Measurements from ENCODE around the gene JSRP1. TPM values are rescaled to one million over a fixed set of nuclear protein-coding genes. Genes with fewer than 3 reads are reported as not detected.

JSRP1 gene
- polyA plus RNA-seq, 2 of the 4 experiments (the other 2 are of a cell fraction), result 0.41 TPM; not detected in 1

DNA sequence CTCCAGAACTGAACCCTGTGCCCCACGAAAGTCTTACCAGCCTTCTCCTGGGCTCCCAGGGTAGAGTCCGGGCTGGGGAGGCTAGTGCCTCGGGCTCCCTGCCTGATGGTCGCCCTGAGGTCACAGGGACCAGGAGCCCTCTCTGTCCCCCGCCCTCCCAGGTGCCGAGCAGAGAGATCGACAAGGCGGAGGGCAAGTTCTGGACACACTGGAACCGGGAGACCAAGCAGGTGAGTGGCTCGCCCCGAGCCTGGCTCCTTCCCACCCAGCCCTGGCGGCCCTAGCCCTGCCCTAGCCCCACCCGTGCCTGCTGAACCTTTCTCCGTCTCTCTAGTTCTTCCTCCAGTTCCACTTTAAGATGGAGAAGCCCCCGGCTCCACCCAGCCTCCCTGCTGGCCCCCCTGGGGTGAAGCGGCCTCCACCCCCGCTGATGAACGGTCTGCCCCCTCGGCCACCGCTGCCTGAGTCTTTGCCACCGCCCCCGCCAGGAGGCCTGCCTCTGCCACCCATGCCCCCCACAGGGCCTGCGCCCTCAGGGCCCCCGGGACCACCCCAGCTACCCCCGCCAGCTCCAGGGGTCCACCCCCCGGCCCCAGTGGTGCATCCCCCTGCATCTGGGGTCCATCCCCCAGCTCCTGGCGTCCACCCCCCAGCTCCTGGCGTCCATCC lies 8.7 kb downstream of the JSRP1 start:
- peaks cover 23% of the 10 kb centered on the region for H3K4me1 ChIP-seq
- 77% methylated on average over 6 of the region's 28 CpGs for WGBS (ENCODE audit: missing lambda C conversion rate)
- no peaks in the 10 kb centered on the region for H3K9me3 ChIP-seq
- peak overlapping the region in 1 of 2 experiments; percentile 73; a peak in 4 of 6 replicates for H3K27ac ChIP-seq
- FAIRE-seq (no peak), ATAC-seq (peak in 1 of 2 experiments; percentile 1; a peak in 1 of 6 replicates), DNase-seq (ENCODE audit: low read depth in 1 of 2, low spot score in 1 of 2) (no peak)
- CTCF ChIA-PET, result interaction anchor here (1.0 to 1.6 kb wide), 2 partner anchors 9 to 12 kb away, joined by 3 read pairs; partner anchors contain the start of gene PLEKHJ1
- H3K4me2 ChIP-seq, result peak overlapping the region; percentile 21; the same call in 2 of the 3 replicates
- TF ChIP-seq KDM5A (IDR thresholded peaks at IDR 0.05) (no peak), USF2 (IDR thresholded peaks at IDR 0.05) (no peak), HDAC2 (IDR thresholded peaks at IDR 0.05) (no peak), HOXA7 (CRISPR knock-in tag; IDR thresholded peaks at IDR 0.05) (no peak), HOXB5 (CRISPR knock-in tag; IDR thresholded peaks at IDR 0.05) (no peak), BCL3 (IDR thresholded peaks at IDR 0.05) (no peak), MAFK (IDR thresholded peaks at IDR 0.05; ENCODE audit: partially characterized antibody) (no peak), FOXS1 (CRISPR knock-in tag; IDR thresholded peaks at IDR 0.05) (no peak), EHMT2 (IDR thresholded peaks at IDR 0.05; ENCODE audit: low read depth) (no peak), BHLHE40 (IDR thresholded peaks at IDR 0.05; ENCODE audit: low read depth, low read length) (no peak)
- TF ChIP-seq, protein P1, sequence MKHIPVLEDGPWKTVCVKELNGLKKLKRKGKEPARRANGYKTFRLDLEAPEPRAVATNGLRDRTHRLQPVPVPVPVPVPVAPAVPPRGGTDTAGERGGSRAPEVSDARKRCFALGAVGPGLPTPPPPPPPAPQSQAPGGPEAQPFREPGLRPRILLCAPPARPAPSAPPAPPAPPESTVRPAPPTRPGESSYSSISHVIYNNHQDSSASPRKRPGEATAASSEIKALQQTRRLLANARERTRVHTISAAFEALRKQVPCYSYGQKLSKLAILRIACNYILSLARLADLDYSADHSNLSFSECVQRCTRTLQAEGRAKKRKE (CRISPR knock-in tag; IDR thresholded peaks at IDR 0.05; ENCODE audit: low read depth), result no peak
- POLR2A ChIA-PET, result no interaction called here
- H3K4me3 ChIP-seq, result no peak overlapping the region

GRCh38 chr19:2246801-2247361 lies 9.3 kb downstream of the JSRP1 start:
- FAIRE-seq (no peak), DNase-seq (ENCODE audit: low read depth in 1 of 2, low spot score in 1 of 2) (peak in 1 of 2 experiments; percentile 58), ATAC-seq (peak; percentile 52 to 66; a peak in 5 of 6 replicates)
- peaks cover 30% of the 10 kb centered on the region for H3K4me1 ChIP-seq
- 94% methylated on average over 18 of the region's 26 CpGs for WGBS (ENCODE audit: missing lambda C conversion rate)
- TF ChIP-seq ZNF302 (CRISPR knock-in tag; IDR thresholded peaks at IDR 0.05) (no peak), HOXB13 (CRISPR knock-in tag; IDR thresholded peaks at IDR 0.05; ENCODE audit: low read depth) (no peak)
- peak overlapping the region in 1 of 2 experiments; percentile 73; a peak in 4 of 6 replicates for H3K27ac ChIP-seq
- H3K4me3 ChIP-seq, result no peak overlapping the region
- peak overlapping the region; percentile 21; the same call in 2 of the 3 replicates for H3K4me2 ChIP-seq
- no peaks in the 10 kb centered on the region for H3K9me3 ChIP-seq
- ChIA-PET POLR2A (interaction anchor here (1.4 kb wide), 1 partner anchor 9 kb away, joined by 5 read pairs; no protein-coding TSS in a partner anchor), CTCF (no interaction called here)

DNA sequence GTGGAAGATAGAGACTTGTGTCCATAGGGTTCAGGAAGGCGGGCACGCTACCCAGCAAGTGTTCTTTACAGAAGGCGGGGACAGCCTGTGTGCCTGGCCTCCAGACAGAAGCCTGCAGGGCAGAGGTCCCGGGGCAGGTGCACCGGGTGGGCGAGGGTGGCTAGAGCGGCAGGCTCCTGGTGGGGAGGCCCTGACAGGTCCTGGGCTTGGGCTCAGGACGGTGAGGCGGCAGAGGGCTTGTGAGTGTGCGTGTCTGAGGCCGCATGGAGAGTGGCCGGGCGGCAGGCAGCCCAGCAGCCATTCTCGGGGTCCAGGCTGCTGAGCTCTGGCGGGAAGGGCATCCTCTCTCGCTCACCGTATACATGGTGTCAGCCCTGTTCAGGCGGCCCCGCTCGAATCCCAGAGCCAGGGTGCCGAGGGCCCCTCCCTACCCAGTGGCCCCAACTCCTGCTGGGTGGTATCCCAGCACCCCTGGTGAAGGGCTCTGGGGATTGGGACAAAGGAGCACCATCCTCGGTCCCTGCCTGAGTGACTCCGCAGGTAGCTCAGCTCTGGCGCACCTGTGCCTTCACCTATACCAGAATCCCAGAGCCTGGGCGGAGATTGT lies 10.1 kb downstream of the JSRP1 start:
- no peak overlapping the region for H3K27ac ChIP-seq
- no peaks in the 10 kb centered on the region for H3K9me3 ChIP-seq
- no peak for ATAC-seq
- CTCF ChIA-PET, result interaction anchor here (1.0 to 1.4 kb wide), 2 partner anchors 13 to 16 kb away, joined by 3 to 4 read pairs; no protein-coding TSS in a partner anchor
- FAIRE-seq, result no peak
- DNase-seq (ENCODE audit: low read depth in 1 of 2, low spot score in 1 of 2), result no peak
- H3K4me2 ChIP-seq, result no peak overlapping the region
- H3K4me3 ChIP-seq, result no peak overlapping the region
- POLR2A ChIA-PET, result interaction anchor here (1.4 kb wide), 1 partner anchor 9 kb away, joined by 5 read pairs; no protein-coding TSS in a partner anchor
- H3K4me1 ChIP-seq, result peaks cover 36% of the 10 kb centered on the region
- 91% methylated on average over 12 of the region's 25 CpGs for WGBS (ENCODE audit: missing lambda C conversion rate)
- no peak for TF ChIP-seq TP53 (CRISPR knock-in tag; IDR thresholded peaks at IDR 0.05)
- TF ChIP-seq, protein P2, sequence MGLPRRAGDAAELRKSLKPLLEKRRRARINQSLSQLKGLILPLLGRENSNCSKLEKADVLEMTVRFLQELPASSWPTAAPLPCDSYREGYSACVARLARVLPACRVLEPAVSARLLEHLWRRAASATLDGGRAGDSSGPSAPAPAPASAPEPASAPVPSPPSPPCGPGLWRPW (IDR thresholded peaks at IDR 0.05), result no peak
- no peak for TF ChIP-seq EHMT2 (IDR thresholded peaks at IDR 0.05; ENCODE audit: low read depth)
- no peak for TF ChIP-seq RNF2 (IDR thresholded peaks at IDR 0.05; ENCODE audit: borderline replicate concordance, low read depth)
- TF ChIP-seq CBX2 (IDR thresholded peaks at IDR 0.05; ENCODE audit: borderline replicate concordance, low read depth), result no peak
- TF ChIP-seq ZSCAN20 (CRISPR knock-in tag; IDR thresholded peaks at IDR 0.05), result no peak
- TF ChIP-seq CHD2 (IDR thresholded peaks at IDR 0.05; ENCODE audit: low read length, partially characterized antibody), result no peak
- no peak for TF ChIP-seq POLR2A (IDR thresholded peaks at IDR 0.05; ENCODE audit: low read length)
- no peak for TF ChIP-seq NPAS2 (CRISPR knock-in tag; IDR thresholded peaks at IDR 0.05; ENCODE audit: borderline replicate concordance)
- no peak for TF ChIP-seq EP300 (IDR thresholded peaks at IDR 0.05)
- TF ChIP-seq, protein P3, sequence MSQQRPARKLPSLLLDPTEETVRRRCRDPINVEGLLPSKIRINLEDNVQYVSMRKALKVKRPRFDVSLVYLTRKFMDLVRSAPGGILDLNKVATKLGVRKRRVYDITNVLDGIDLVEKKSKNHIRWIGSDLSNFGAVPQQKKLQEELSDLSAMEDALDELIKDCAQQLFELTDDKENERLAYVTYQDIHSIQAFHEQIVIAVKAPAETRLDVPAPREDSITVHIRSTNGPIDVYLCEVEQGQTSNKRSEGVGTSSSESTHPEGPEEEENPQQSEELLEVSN (IDR thresholded peaks at IDR 0.05; ENCODE audit: borderline replicate concordance, low read depth), result no peak
- TF ChIP-seq BHLHE40 (IDR thresholded peaks at IDR 0.05; ENCODE audit: low read depth, low read length), result no peak
- TF ChIP-seq CEBPB (IDR thresholded peaks at IDR 0.05), result no peak
- TF ChIP-seq NFE2L2 (conservative IDR thresholded peaks at IDR 0.05; ENCODE audit: low read length), result no peak
- TF ChIP-seq GATA3 (IDR thresholded peaks at IDR 0.05; ENCODE audit: borderline replicate concordance), result no peak
- no peak for TF ChIP-seq CTCF (IDR thresholded peaks at IDR 0.05)
- TF ChIP-seq NR3C1 (IDR thresholded peaks at IDR 0.05), result no peak

Measured in A549 (cell line).